Measurements from ENCODE around the gene LIPH.
"Not testable (repeated sequence)": the region's sequence is repeated elsewhere in the genome, so short reads cannot be mapped to it uniquely, and the experiment has no call there.

The LIPH gene

GRCh38 chr3:185486394-185486793, 66.0 kb downstream of the LIPH start:
- DNase-seq (ENCODE audit: low read depth in 2 of 2), result no peak

DNA sequence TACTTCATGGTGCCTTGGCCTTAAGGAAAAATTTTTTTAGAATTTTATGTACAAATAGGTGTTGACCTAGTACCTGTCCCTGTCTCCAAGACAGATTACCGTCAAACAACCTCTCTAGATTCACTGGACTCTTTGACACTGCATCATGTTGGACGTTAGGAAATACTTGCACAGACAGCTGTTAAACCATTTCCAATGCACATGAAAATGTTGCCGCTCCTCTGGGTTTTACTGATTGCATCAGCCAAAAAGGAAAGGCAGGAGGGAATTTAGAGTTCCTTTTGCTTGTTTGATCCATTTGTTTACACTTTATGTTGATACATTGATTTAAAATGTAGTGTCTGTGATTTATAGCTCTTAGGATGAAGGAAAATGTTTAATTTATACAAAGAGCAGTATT, 68.1 kb downstream of the LIPH start:
- DNase-seq (ENCODE audit: low read depth in 2 of 2), result no peak

GRCh38 chr3:185479373-185479945, 72.9 kb downstream of the LIPH start:
- no peak for DNase-seq (ENCODE audit: low read depth in 2 of 2)

GRCh38 chr3:185477316-185477715, 75.1 kb downstream of the LIPH start:
- no peak for DNase-seq (ENCODE audit: low read depth in 2 of 2)

- DNase-seq (ENCODE audit: low read depth in 2 of 2), result not testable (repeated sequence)
These were observed 77.5 kb downstream of the LIPH start for GRCh38 chr3:185474922-185475321.

GRCh38 chr3:185473290-185473815, 79.0 kb downstream of the LIPH start:
- DNase-seq (ENCODE audit: low read depth in 2 of 2), result no peak

DNA sequence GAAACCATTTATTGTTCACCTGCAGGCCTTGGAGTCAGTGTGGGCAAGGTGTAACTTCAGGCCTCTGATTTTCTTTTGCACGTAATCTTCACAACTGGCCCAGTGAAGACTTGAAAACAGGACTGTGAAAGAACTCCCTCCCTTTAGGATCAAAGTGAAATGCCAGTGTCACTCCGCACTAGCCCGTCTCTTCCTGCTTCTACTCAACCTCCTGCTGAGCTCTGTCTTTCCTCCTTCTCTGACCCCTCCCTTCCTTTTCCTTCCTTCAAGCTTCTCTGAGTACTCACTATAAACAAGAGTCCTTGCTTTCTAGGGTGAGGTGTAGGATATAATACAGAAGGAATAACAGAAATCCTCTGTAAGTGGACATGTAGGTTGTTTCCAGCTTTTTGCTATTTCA, 82.1 kb downstream of the LIPH start:
- DNase-seq (ENCODE audit: low read depth in 2 of 2), result no peak

- no peak for DNase-seq (ENCODE audit: low read depth in 2 of 2)
These were observed 82.8 kb downstream of the LIPH start for GRCh38 chr3:185469542-185469941.

DNA sequence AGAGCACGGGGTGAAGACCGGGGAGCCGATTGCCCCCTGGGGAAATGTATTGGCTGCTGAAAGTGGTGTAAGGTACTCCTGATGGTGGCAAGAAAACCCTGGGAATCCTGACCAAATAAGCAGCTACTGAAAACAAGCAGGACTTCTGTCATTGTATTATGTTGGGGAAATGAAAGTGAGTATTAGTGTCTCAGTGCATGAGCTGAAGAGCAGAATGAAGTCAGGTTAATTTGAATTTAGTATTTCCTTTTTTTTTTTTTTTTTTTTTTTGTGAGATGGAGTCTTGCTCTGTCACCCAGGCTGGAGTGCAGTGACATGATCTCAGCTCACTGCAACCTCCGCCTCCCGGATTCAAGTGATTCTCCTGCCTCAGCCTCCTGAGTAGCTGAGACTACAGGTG, 86.3 kb downstream of the LIPH start:
- DNase-seq (ENCODE audit: low read depth in 2 of 2), result not testable (repeated sequence)

DNA sequence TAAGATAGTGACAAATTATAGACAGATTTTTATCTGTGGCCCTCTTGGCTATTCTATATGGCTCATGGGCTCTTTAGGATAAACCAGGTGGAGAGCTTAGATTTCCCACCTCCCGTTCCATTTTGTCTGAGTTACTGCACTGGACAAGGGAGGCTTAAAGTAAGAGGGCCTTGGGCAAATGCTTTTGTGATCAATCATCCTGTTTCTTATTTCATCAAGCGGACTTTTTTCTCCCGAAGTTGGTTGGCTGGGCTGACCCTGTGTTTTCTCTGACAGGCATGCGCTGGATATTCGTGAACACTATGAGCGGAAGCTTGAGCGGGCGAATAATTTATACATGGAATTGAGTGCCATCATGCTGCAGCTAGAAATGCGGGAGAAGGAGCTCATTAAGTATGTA, 86.9 kb downstream of the LIPH start:
- DNase-seq (ENCODE audit: low read depth in 2 of 2), result no peak

DNA sequence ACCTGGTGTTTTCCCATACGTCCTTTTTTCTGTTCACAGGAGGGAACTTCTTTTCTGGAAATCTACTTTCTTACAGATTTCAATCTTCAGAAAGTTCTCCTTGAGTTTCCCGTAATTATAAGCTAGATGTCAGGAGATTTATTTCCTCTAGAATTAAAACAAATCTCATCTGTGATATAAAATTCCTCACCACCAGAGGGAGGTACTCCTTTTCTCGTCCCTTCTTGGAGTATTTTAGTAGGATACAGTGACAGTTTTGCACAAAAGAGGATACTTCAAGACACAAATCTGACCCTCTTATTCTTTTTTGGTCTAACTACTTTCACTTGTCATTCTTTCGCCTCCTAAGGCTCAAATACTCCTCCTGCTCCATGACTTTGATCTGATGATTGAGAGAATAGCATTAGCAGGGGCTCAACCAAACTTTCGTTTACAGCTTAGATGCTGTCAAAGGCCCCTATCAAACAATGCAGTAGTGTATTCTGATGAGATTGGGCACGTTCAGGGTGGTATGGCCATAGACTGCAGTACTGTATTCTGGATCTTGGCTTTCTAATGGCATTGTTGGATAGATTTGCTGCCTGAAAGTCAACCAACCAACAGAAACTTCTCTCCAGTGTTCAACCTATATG, 91.6 kb downstream of the LIPH start:
- DNase-seq (ENCODE audit: low read depth in 2 of 2), result no peak

GRCh38 chr3:185460309-185460708, 92.1 kb downstream of the LIPH start:
- no peak for DNase-seq (ENCODE audit: low read depth in 2 of 2)

GRCh38 chr3:185457376-185457775, 95.0 kb downstream of the LIPH start:
- DNase-seq (ENCODE audit: low read depth in 2 of 2), result no peak
